Fibroblast of peridontal ligament (primary cell): Measurements from ENCODE around the gene ARAP1.

Experiments used
- DNase-seq: peaks from one replicate; pipeline ENCODE4 v3.0.0-alpha.2; 2010; ENCODE audit errors: extremely low read depth

Gene ARAP1

DNA sequence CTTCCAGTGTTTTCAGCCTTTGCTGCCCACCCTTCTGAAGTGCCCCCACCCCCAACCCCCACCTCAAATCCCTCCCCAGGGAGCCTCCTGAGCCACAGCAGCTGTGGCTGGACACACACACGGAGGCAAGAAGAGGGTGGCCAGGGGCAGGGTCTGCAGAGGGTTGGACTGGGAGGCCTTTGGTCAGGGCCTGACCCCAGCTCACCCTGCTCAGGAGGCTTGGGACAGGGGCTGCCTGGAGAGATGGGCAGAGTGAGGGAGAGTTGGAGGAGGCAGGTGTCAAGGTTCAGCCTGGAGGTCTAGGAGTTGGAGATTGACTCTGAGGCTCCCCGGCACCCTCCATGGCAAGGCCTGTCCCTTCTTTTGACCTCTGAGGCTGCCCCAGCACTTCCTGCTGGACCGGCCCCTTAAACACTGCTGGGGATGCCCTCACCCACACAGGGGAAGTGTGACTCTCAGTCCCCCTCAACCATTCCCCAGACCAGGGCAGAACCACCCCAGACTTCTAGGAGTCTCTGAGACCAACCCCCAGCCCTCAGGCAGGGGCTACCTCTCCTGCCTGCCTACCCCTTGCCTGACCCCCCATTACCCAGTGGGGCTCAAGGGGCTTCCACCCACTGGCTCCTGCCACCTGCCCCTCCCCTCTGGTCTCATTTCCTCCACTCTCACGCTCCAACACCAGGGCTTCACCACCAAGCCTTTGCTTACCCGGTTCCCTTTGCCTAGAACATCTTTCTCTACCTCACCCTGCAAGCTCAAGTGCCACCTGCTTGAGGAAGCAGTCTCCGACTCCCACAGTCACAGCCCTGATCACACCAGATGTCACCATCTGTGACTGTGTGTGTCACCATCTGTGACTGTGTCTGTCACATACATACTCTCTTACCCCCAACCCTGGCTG lies 8.6 kb downstream of the ARAP1 start:
- no peak for DNase-seq

DNA sequence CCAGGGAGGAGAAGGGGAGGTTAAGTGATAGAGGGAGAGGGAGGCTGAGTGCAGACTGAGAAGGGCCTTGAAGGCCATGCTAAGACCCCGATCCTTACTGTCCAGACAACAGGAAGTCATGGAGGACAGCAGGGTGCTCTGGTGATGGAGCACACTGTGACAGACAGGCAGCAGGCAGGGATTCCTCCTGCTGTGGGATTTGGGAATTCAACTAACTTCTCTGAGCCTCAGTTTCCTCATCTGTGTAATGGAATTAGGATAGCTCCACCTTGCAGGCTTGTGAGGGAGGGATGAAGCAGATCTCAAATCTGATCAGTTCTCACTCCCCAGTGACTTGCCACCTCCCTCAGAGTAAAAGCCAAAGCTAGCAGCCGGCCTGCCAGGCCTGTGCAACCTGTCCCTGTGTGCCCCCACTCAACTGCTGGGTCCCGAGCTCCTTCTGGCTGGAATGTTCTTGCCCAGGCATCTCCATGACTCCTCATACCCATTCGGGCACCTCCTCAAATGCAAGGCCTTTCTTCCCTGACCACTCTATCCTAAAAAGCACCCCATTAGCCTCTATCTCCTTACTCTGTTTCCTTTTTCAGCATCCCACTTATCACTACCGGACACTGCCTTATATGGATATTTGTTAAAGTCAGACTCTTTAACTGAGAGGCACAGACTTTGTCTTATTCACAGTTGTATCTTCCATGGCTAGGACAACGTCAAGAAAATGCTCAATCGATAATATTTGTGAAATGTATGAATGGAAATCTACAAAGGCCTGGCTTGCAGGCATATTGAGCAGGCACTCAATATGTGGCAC lies 9.5 kb downstream of the ARAP1 start:
- no peak for DNase-seq

DNA sequence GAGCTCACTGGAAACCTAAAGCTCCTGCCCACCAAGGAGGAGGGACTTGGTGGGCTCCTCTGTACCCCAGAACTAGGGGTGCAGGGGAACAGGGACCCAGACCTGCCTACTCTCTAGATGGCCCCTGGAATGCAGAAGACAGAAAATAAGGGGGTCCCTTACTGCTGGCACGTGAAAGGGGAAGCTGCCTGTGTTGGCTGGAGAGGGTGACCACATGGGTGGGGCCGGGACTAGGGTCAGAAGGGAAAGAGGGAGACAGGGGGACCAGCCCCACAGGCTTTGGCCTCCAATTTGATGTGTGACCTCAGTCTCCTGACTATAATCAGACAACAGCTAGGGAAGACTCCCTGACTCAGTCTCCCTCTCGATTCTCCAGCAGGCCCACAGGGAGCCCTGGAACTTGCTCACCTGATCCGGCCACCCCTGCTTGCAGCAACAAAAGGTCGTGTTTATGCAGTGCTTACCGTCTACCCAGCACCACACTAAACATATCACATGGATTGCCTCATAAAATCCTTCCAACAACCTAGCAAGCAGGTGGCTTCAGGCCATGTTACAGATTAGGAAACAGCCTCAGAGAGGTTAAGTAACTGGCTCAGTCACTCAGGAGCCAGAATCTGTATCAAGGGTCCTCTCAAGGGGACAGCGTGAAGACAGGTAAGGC lies 10.2 kb downstream of the ARAP1 start:
- DNase-seq, result no peak

DNA sequence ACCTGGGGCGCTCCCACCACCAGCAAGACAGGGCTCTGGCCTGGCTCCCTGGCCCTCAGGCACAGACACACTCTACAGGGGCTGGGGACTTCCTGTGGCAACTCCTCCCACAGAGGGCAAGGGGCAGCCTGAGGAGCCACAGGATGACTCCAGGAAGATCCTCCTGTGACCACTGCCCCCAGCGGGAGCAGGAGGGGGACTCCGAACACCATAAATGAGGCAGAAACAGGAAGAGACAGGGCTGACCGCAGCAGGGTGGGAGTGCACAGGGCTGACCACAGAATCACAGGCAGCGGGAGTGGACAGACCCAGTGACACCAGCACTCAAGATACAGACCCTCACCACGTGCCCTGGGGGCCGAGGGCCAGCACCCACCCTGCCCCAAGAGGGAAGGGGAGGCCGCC lies 10.8 kb downstream of the ARAP1 start:
- no peak for DNase-seq

DNA sequence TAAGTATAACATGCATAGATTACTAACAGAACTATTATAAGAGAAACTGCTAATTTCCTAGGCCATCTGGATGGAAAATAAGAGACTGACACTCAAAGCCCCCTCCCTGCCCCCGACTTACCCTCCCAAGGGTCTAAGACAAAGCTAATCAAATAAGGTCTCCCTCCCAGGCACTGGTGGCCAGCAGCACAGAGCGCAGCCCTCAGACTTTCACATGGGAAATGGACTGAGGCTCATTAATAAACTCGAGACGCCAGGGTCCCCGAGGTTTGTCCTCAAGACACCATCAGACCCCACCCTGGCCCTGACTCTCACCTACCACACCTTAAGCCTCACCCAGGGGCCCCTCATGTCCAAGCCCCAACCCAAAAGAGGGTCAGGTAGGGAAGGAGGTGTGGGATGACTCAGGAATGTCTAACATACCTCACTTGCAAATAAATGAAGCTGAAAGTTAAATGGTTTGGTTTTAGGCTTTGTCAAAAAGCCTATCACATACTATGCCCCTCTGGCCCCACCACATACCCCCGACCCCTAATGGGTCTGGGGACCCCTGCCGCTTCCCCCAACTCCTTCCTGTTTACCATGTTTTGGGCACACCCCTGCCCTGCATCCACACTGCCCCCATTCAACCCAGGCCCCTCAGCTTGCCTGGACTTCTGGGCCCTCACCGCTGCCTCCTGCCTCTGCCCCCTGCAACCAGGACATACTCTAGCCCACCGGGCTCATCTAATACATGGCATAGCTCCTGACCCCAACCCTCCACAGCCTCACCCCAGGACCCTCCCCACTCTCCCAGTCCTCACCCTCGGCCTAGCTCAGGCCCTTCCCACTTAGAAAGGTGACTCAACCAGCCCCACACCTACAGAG lies 11.4 kb downstream of the ARAP1 start:
- no peak for DNase-seq

DNA sequence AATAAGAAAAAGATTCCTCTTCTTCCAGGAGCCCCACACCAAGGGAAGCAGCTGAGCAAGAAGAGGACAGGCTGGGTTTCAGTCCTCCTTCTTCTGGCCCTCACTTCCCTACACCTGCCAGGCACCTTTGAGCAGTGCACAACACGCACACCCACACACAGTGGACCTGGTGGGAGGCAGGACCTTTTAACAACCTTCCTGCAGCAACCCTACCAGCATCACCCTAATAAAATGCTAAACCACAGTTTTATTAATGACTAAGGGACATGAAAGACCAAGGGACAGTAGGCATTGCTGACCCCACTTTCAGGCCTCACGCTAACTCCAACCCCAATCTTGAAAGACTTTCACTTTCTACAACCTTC lies 12.2 kb downstream of the ARAP1 start:
- no peak for DNase-seq

DNA sequence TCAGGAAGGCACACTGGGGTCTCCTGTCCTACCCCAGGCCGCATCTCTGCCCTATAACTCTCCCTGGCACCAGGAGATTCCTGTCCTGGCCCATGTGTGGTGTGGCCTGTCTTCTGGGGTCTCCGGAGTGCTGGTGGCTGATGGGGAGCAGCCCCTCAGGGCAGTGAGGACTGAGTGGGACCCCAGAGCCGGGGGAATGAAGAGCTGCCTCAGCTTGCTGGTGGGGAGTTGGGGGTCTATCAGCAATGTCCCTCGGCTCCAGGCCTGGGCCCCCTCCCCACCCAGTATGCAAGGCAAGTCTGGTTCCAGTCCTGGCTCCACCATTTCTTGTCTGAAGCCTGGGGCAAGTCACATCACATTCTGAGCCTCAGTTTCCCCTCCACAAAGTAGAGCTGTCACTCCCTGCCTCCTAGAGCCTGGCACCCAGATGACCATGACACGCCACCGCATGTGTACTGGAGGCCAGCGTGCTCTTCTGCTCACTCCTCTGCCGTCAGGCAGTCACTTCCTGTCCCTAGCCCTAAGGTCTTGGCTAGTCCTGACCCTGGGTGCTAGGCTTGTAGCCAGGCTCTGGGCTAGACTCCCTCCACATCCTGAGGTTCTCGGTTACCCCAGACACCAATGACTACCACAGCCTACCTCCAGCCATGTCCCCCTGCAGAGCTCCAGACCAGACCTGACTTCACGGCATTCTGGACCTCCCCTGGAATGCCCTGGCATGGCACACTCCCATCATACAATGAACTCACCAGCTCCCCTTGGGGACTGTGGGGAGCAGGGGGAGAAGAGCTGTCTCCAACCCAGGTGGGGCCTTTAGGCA lies 12.8 kb downstream of the ARAP1 start:
- DNase-seq, result no peak

DNA sequence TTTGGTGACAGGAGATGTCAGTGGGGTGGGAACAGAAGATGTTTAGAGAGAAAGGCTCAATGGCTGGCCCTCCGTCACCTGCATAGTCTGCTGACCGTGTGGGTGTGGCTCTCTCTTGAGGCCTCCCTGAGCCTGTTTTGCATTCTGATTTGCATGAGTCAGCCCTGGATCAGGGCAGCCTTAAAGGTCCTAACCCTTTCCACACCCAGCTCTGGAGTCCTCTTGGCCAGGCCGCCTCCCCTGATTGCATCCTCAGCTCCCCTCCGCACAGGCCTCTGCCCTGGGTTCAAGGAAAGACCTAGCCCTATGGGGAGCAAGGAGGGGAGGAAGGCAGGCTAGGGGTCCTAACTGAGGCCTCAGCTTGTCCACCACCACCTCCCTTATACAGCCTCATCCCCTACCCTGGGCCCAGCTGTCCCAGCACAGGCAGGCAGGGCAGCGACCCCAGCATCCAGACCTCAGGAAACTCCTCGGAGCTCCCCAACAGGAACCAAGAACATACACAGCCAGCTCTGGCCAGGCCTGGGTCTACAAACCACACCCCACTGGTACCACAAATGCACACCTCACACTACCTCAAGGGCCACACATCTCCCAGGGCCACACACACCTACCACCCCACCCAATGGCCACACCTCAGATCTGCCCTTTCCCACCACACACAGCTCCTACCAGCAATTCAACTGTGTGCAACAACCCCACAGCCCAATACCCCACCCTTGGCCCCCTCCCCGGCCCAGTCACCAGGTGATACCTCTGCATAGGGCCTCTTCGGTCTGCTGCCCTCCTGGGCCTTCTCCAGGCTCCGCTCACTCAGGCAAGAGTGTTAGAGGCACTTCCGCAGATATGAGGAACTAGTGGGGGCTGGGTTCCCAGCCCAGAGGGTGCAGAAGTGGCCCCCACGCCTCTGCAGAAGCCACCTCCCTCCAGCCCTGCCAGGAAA lies 13.7 kb downstream of the ARAP1 start:
- peak; percentile 59 for DNase-seq

DNA sequence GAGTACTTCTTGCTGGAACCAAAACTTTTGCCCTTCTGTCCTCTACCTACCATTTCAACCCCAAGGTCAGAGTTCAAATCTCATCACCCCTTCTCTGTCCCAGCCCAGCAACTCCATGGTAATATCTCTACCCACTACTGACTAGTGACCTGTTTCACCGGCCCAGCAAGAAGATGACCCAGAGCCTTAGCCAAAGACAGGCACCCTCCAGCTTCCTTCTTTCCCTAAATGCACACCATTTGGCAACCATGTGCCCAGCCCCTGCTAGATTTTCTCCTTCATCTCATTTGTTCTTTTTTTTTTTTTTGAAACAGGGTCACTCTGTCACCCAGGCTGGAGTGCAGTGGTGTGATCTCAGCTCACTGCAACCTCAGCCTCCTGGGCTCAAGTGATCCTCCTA lies 14.9 kb downstream of the ARAP1 start:
- DNase-seq, result no peak

DNA sequence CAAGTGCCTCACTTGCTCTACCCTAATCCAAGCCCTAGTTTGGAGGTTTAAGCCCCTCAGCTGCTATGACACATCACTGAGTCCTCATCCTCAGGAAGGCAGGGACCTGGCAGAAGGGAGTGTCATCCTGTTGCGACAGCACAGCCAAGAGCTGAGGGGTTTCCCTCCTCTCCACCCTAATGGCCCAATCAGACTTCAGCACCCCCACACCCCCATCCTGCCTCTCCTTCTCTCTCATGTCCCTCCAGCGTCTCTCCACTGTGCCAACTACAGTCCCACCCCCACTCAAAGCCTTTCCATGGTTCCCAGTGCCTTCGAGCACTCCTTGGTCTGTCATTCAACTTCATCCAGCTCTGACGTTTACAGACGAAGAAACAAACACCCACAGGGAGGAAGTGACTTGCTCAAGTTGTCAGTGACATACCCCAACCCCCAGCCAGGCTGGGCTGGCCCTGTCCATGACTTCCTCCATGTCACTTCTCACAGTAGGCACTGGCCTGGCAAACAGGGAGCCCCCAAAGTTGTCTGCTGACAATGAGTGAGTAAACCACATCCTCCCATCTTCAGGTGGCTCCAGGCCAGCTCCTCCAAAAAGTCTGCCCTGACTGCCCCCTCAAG lies 15.6 kb downstream of the ARAP1 start:
- peak; percentile 21 for DNase-seq

DNA sequence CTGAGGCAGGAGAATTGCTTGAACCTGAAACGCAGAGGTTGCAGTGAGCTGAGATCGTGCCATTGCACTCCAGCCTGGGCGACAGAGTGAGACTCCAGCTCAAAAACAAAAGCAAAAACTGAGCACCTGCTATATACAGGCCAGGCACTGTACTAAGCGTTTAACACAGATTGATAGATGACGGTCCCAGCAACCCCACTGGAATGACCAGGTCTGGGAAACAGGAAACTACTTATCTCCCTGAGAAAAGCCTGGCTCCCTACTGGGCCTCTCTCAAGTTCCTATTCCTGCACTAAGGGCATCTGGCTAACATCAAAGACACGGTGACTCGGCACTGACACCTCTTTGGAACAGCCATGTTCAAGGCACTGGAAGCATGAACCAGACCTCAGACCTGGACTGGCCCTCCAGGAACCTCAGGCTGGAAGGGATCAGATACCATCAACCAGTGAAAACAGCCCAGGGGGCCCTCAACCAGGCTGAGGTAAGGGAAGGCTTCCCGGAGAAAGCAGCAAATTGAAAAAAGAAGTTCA lies 16.6 kb downstream of the ARAP1 start:
- peak; percentile 23 for DNase-seq

DNA sequence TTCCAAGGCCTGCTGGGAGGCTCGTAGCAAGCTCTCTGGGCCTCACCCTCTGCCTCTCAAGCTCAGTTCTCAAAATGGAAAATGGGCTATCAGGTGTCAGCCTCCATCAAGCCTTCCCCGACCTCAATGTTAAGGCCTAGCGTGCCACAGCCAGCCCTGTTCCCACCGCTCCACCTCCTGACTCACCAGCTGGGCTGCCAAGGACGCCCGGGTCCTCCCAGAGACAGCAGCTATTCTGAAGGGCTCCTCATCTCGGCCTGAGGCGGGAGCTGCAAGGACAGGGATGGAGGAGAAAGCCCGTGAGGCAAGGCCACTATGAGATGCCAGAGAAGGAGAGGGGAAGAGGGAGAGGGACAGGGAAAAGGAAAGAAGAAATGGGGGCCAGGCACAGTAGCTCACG lies 19.9 kb downstream of the ARAP1 start:
- DNase-seq, result peak; percentile 22

DNA sequence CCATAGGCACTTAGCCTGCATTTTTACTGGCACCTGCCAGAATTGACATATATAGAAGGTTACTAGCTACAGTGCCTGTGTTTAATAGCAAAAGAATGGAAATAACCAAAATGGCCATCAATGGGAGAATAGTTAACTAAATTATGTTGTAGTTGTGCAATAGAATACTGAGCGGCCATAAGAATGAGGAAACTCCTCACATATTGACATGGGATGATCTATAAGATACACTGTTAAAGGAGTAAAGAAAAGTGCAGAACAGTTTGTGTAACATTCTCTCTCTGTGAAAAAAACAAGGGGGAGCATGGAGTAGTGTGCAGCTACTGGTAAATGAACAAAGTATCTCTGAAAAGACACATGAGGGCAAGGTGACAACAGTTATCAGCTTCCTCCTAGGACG lies 21.5 kb downstream of the ARAP1 start:
- no peak for DNase-seq

DNA sequence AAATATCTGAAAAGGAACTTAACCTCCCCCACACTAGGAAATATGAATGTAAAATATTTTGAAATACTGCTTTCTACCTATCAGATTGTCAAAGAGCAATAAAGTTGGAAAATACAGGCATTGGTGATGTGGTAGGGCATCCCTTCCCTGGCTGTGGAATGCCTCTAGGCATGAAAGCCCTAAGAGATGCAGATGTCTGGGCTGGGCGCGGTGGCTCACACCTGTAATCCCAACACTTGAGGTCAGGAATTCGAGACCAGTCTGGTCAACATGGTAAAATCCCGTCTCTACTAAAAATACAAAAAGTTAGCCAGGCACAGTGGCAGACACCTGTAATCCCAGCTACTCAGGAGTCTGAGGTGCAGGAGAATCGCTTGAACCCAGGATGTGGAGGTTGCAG lies 22.0 kb downstream of the ARAP1 start:
- DNase-seq, result no peak

DNA sequence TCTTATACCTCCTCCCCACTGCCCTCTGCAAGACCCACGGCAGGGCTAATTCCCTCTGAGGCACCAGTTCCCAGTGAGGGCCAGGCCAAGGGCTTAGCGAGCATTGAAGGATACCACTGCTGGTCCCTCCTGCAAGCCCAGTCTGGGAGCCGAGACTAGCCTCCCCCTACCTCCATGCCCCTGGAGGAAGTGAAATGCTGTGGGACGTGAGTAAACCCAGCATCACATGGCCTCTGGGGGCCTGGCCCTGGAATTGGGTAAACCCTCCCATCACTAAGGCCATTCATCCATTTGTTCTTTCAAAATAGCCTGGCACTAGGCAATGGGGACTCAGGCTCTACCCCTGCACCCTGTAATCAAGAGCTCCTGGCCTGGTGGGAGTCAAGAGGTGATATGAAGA lies 24.7 kb downstream of the ARAP1 start:
- no peak for DNase-seq

DNA sequence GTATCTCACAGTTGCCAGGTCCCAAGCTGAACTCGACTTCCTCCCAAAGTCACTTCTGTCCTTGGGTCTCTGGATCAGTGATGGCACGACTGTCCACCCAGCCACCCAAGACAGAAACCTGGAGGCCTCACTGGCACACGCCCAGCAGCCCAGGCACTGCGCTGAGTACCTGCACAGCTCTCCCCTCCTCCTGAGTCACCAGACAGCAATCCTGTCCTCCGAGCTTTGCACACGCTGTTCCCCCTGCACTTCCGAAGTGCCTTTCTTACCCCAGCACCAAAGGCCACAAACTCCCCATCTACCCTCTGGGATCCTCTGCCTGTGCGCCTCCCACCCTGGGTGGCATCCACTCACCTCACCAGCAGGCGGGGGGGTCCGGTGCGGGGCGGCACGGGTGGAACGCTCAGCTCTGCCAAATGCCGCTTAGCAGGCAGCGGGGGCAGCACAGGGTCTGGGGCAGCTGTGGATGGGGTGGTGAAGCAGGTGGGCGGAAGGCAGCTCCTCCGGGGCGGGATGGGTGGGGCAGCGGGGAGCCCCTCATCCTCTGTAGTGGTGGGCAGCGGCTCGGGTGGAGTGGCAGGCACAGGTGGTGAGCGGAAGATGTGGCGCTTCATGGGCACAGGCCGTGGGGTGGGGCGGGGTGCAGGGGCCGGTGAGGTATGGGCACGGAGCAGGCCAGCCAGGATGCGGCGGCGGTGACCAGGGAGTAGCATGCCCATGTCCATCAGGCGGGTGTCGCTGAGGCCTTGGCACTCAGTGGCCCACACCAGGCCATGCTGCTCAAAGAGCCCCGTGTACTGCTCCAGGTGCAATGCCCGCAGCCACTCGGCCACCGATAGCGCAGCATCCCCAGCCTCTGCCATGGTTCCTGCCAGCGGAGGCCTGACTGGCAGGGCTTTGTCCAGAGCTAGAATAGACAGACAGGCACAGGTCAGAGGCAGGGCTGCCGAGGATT lies 25.7 kb downstream of the ARAP1 start:
- DNase-seq, result no peak

DNA sequence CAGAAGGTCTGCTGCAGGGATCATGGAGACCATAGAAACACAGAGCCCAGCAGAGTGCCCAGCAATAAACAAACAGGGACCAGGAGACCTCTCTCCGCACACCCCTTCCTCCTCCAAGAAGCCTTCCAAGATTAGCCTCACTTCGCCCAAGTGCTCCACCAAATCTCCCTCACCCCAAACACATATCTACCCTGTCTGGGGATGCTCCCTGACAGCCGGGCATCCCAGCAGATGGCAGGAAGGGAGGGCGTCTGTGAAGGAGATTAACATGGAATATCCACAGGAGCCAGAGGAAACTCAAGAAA lies 26.5 kb downstream of the ARAP1 start:
- DNase-seq, result no peak
